CD8-positive, alpha-beta memory T cell (primary cell): ENCODE data around the gene ARVCF. TPM values are rescaled to one million over a fixed set of nuclear protein-coding genes. Genes with fewer than 3 reads are reported as not detected.

ENCODE experiments used
- CTCF ChIA-PET: fragments of 350-600 bp; sonication (Branson Sonifier 250); formaldehyde crosslinking; loops from one replicate; lab custom pipeline; 2021; ENCODE audit warnings: antibody characterized with exemption; lab: Charles Lee
- POLR2A ChIA-PET: fragments of 350-600 bp; sonication (Branson Sonifier 250); formaldehyde crosslinking; loops from one replicate; lab custom pipeline; 2021; ENCODE audit warnings: antibody characterized with exemption; lab: Charles Lee
- DNase-seq, 5 donors: peaks; one replicate each; pipeline versions ENCODE4 v3.0.0 to v3.0.0-alpha.2; 2020 to 2022; ENCODE audit warnings: mixed read lengths in 1 of 5
- H3K27ac ChIP-seq: one replicate; pipeline ENCODE4 v1.7.0; 2013; ENCODE audit warnings: low read depth, mild to moderate bottlenecking, low read length, moderate library complexity
- H3K27me3 ChIP-seq: 2 replicates; pipeline ENCODE4 v1.7.0; 2013; ENCODE audit warnings: low read length, mild to moderate bottlenecking; ENCODE audit not compliant: insufficient read depth, poor library complexity, severe bottlenecking
- H3K36me3 ChIP-seq: 2 replicates; pipeline ENCODE4 v1.7.0; 2013; ENCODE audit warnings: mild to moderate bottlenecking, low read length, moderate library complexity; ENCODE audit not compliant: insufficient read depth
- H3K4me1 ChIP-seq: 2 replicates; pipeline ENCODE4 v1.7.0; 2013; ENCODE audit warnings: mild to moderate bottlenecking, low read length, moderate library complexity; ENCODE audit not compliant: insufficient read depth
- H3K4me3 ChIP-seq: 2 replicates; pipeline ENCODE4 v1.7.0; 2013; ENCODE audit warnings: mild to moderate bottlenecking, low read length
- H3K9me3 ChIP-seq: 2 replicates; pipeline ENCODE4 v1.7.0; 2013; ENCODE audit warnings: mild to moderate bottlenecking, low read length
- H3K27ac Mint-ChIP-seq, 8 donors: one replicate each; pipeline ENCODE4 v1.8.0; 2020 to 2021; ENCODE audit warnings: mixed read lengths in 8 of 8, mild to moderate bottlenecking in 6 of 8, inconsistent platforms in 3 of 8, moderate library complexity in 3 of 8
- H3K27me3 Mint-ChIP-seq, 2 donors: one replicate each; pipeline ENCODE4 v1.8.0; 2020 to 2021; ENCODE audit warnings: mixed read lengths in 2 of 2, mild to moderate bottlenecking in 1 of 2, moderate library complexity in 1 of 2
- H3K36me3 Mint-ChIP-seq, 3 donors: one replicate each; pipeline ENCODE4 v1.8.0; 2020 to 2021; ENCODE audit warnings: mixed read lengths in 3 of 3, inconsistent platforms in 1 of 3, mild to moderate bottlenecking in 1 of 3
- H3K4me1 Mint-ChIP-seq, 3 donors: one replicate each; pipeline ENCODE4 v1.8.0; 2020 to 2021; ENCODE audit warnings: mixed read lengths in 3 of 3, inconsistent platforms in 1 of 3, mild to moderate bottlenecking in 1 of 3
- H3K4me3 Mint-ChIP-seq, 7 donors: one replicate each; pipeline ENCODE4 v1.8.0; 2020 to 2021; ENCODE audit warnings: mixed read lengths in 7 of 7, mild to moderate bottlenecking in 6 of 7, moderate library complexity in 4 of 7, inconsistent platforms in 2 of 7
- H3K9me3 Mint-ChIP-seq, 5 donors: one replicate each; pipeline ENCODE4 v1.8.0; 2020 to 2022; ENCODE audit warnings: mixed read lengths in 5 of 5, mild to moderate bottlenecking in 3 of 5, moderate library complexity in 2 of 5, inconsistent platforms in 1 of 5
- polyA plus RNA-seq: library from polyadenylated mRNA; unstranded; fragments of 300-500 nt; fragmentation: Illumina TruSeq; gene quantifications from one replicate; pipeline ENCODE4 v1.2.3, GENCODE V29; 2021
- total RNA-seq, 2 experiments: library from RNA; stranded (reverse); gene quantifications; one replicate each; pipeline ENCODE4 v1.2.3, GENCODE V29; 2021

The ARVCF gene
- total and polyA plus RNA-seq, 3 experiments from 2014 or later: 0.92 to 1.8 (median 1.4) TPM

DNA sequence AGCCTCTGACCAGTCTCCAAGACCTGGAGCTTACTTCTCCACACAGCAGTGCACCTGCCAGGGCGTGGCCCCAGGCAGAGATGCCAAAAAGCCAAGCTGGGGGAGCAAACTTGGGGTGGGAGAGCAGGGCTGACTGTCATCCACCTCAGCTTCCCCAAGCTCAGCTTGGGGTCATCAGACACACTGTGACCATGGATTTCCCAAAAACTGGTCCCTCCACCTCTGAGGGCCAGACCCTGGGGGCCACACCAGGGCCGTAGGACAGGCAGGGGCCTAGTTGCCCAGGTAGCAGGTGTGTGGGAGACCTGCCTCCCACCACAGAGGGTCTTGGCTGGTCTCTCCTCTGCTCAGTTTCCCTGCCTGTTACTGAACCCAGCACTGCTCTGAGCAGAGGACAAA is 30.6 kb downstream of the ARVCF start:
- POLR2A ChIA-PET: interaction anchor here (0.6 kb wide), 1 partner anchor 1679 kb away, joined by 3 read pairs; no protein-coding TSS in a partner anchor

GRCh38 chr22:19984851-19985811 is 31.5 kb downstream of the ARVCF start:
- H3K4me1 ChIP-seq: peaks cover 28% of the 10 kb centered on the region
- peaks cover 0 to 7% (median 2%) of the 10 kb centered on the region in 3 donors for H3K4me1 Mint-ChIP-seq
- peaks cover 5% of the 10 kb centered on the region for H3K27me3 ChIP-seq
- H3K27ac Mint-ChIP-seq: no peak overlapping the region
- H3K27ac ChIP-seq: no peak overlapping the region
- H3K4me3 ChIP-seq: no peak overlapping the region
- H3K4me3 Mint-ChIP-seq: peak overlapping the region in 3 of 7 donors; percentile 17 to 82 (median 35)
- no peaks in the 10 kb centered on the region for H3K9me3 ChIP-seq
- H3K36me3 Mint-ChIP-seq: no peaks in the 10 kb centered on the region
- ChIA-PET CTCF (no interaction called here), POLR2A (no interaction called here)
- DNase-seq: no peak
- peaks cover 0 to 4% of the 10 kb centered on the region in 2 donors for H3K27me3 Mint-ChIP-seq
- no peaks in the 10 kb centered on the region for H3K9me3 Mint-ChIP-seq
- no peaks in the 10 kb centered on the region for H3K36me3 ChIP-seq

More for the DNA sequence above, 30.6 kb downstream of the ARVCF start:
- Mint-ChIP-seq H3K4me3 (peak overlapping the region in 5 of 7 donors; percentile 8 to 79 (median 55)), H3K27ac (no peak overlapping the region), H3K27me3 (peaks cover 0 to 4% of the 10 kb centered on the region in 2 donors), H3K36me3 (no peaks in the 10 kb centered on the region), H3K9me3 (no peaks in the 10 kb centered on the region), H3K4me1 (peaks cover 0 to 7% (median 2%) of the 10 kb centered on the region in 3 donors)
- peaks cover 5% of the 10 kb centered on the region for H3K27me3 ChIP-seq
- no peak for DNase-seq
- CTCF ChIA-PET: no interaction called here
- peak overlapping the region; percentile 31 for H3K27ac ChIP-seq
- H3K9me3 ChIP-seq: no peaks in the 10 kb centered on the region
- peaks cover 28% of the 10 kb centered on the region for H3K4me1 ChIP-seq
- no peaks in the 10 kb centered on the region for H3K36me3 ChIP-seq
- no peak overlapping the region for H3K4me3 ChIP-seq

DNA sequence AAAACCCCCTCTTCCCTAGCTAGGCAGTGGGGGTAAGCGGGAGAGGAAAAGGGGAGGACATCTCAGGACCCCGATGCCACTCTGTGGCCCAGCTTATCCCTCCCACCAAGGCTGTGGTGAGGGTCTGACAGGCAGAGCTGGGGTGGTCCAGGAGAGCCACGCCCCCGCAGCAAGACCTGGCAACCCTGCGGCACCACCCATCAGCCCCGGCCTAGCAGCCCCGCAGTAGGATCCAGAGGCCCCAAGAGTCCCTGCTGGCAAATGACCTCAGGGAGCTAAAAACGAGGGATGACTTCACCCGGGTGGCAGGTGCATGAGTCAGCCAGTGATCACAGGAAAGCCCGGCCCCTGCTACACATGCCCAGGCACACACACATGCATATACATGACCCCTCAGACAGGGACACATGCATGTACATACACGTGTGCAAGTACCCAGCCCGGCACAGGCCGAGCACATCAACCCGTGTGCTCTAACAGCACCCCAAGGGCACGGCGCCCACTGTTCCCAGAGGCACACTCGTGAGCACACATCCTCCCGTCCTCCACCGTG is 32.3 kb downstream of the ARVCF start:
- peaks cover 21% of the 10 kb centered on the region for H3K4me1 ChIP-seq
- Mint-ChIP-seq H3K4me1 (peaks cover 0 to 7% (median 2%) of the 10 kb centered on the region in 3 donors), H3K36me3 (no peaks in the 10 kb centered on the region), H3K4me3 (peak overlapping the region in 1 of 7 donors; percentile 26), H3K27ac (no peak overlapping the region), H3K27me3 (peaks cover 0 to 4% of the 10 kb centered on the region in 2 donors), H3K9me3 (no peaks in the 10 kb centered on the region)
- no peak for DNase-seq
- ChIA-PET POLR2A (no interaction called here), CTCF (no interaction called here)
- H3K4me3 ChIP-seq: no peak overlapping the region
- H3K27me3 ChIP-seq: peaks cover 5% of the 10 kb centered on the region
- H3K36me3 ChIP-seq: no peaks in the 10 kb centered on the region
- no peaks in the 10 kb centered on the region for H3K9me3 ChIP-seq
- peak overlapping the region; percentile 8 for H3K27ac ChIP-seq

- peak overlapping the region in 1 of 7 donors; percentile 51 for H3K4me3 Mint-ChIP-seq
These were observed 32.9 kb downstream of the ARVCF start for GRCh38 chr22:19983741-19984140.

GRCh38 chr22:19982991-19983578 is 33.5 kb downstream of the ARVCF start:
- Mint-ChIP-seq H3K4me1 (peaks cover 0 to 7% (median 2%) of the 10 kb centered on the region in 3 donors), H3K9me3 (no peaks in the 10 kb centered on the region), H3K4me3 (no peak overlapping the region), H3K27ac (no peak overlapping the region), H3K27me3 (peaks cover 0 to 4% of the 10 kb centered on the region in 2 donors), H3K36me3 (no peaks in the 10 kb centered on the region)
- Histone ChIP-seq H3K27me3 (peaks cover 5% of the 10 kb centered on the region), H3K27ac (no peak overlapping the region), H3K9me3 (no peaks in the 10 kb centered on the region), H3K36me3 (no peaks in the 10 kb centered on the region), H3K4me3 (no peak overlapping the region), H3K4me1 (peaks cover 16% of the 10 kb centered on the region)
- ChIA-PET CTCF (no interaction called here), POLR2A (interaction anchor here (1.0 kb wide), 1 partner anchor 14 kb away, joined by 3 read pairs; no protein-coding TSS in a partner anchor)
- DNase-seq: no peak

More at GRCh38 chr22:19983741-19984140, 32.9 kb downstream of the ARVCF start:
- H3K4me1 ChIP-seq: peaks cover 18% of the 10 kb centered on the region
- CTCF ChIA-PET: no interaction called here
- Mint-ChIP-seq H3K36me3 (no peaks in the 10 kb centered on the region), H3K27me3 (peaks cover 0 to 4% of the 10 kb centered on the region in 2 donors), H3K27ac (no peak overlapping the region), H3K4me1 (peaks cover 0 to 7% (median 2%) of the 10 kb centered on the region in 3 donors), H3K9me3 (no peaks in the 10 kb centered on the region)
- POLR2A ChIA-PET: no interaction called here
- H3K36me3 ChIP-seq: no peaks in the 10 kb centered on the region
- peaks cover 5% of the 10 kb centered on the region for H3K27me3 ChIP-seq
- DNase-seq: no peak
- no peak overlapping the region for H3K4me3 ChIP-seq
- no peaks in the 10 kb centered on the region for H3K9me3 ChIP-seq
- peak overlapping the region; percentile 8 for H3K27ac ChIP-seq

- ChIA-PET POLR2A (interaction anchor here (1.0 kb wide), 1 partner anchor 14 kb away, joined by 3 read pairs; no protein-coding TSS in a partner anchor), CTCF (no interaction called here)
These were observed 34.4 kb downstream of the ARVCF start for GRCh38 chr22:19981961-19982920.

More at GRCh38 chr22:19981961-19982920, 34.4 kb downstream of the ARVCF start:
- Mint-ChIP-seq H3K27me3 (peaks cover 0 to 4% of the 10 kb centered on the region in 2 donors), H3K36me3 (no peaks in the 10 kb centered on the region), H3K4me3 (no peak overlapping the region), H3K27ac (no peak overlapping the region), H3K9me3 (no peaks in the 10 kb centered on the region), H3K4me1 (peaks cover 0 to 4% (median 2%) of the 10 kb centered on the region in 3 donors)
- H3K9me3 ChIP-seq: no peaks in the 10 kb centered on the region
- H3K4me3 ChIP-seq: no peak overlapping the region
- peaks cover 5% of the 10 kb centered on the region for H3K27me3 ChIP-seq
- H3K36me3 ChIP-seq: no peaks in the 10 kb centered on the region
- H3K27ac ChIP-seq: no peak overlapping the region
- DNase-seq: no peak
- H3K4me1 ChIP-seq: peaks cover 8% of the 10 kb centered on the region
